PC-9 (cell line): Measurements from ENCODE around the gene SMARCA2.

Experiments
- EZH2 ChIP-seq: fragments of 200-600 bp; sonication (generic); IDR thresholded peaks from 2 replicates; pipeline ENCODE4 v1.8.0; 2017; ENCODE audit warnings: antibody characterized with exemption, low read depth
- TF ChIP-seq, protein P1 (sequence below): fragments of 200-600 bp; sonication (generic); conservative IDR thresholded peaks from 2 replicates; pipeline ENCODE4 v1.6.1; 2017; ENCODE audit warnings: mixed run types, antibody characterized with exemption, mild to moderate bottlenecking, moderate library complexity

DNA sequence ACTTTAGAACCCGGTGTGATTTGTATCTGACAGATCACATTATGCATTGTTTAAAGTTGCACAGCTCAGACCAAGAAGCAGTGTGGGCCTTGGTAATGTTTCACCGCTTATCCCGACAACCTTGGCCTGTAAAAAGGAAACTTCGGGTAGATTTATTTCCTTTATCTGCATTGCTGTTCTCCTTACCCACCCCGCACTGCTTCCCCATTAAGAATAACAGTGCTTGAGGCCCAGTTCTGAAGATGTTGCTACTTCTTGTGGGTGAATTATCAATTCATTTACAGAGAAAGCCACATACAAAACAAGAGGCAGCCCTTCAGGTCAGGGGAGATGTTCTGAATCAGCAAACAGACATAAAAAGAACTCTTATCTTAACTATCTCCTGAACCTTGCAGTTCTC is 8.4 kb downstream of the SMARCA2 start:
- TF ChIP-seq, protein P1, sequence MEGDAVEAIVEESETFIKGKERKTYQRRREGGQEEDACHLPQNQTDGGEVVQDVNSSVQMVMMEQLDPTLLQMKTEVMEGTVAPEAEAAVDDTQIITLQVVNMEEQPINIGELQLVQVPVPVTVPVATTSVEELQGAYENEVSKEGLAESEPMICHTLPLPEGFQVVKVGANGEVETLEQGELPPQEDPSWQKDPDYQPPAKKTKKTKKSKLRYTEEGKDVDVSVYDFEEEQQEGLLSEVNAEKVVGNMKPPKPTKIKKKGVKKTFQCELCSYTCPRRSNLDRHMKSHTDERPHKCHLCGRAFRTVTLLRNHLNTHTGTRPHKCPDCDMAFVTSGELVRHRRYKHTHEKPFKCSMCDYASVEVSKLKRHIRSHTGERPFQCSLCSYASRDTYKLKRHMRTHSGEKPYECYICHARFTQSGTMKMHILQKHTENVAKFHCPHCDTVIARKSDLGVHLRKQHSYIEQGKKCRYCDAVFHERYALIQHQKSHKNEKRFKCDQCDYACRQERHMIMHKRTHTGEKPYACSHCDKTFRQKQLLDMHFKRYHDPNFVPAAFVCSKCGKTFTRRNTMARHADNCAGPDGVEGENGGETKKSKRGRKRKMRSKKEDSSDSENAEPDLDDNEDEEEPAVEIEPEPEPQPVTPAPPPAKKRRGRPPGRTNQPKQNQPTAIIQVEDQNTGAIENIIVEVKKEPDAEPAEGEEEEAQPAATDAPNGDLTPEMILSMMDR = no peak
- no peak for TF ChIP-seq EZH2
